IMR-90 (cell line): ENCODE measurements around the gene EXOC4.

Source experiments
- BHLHE40 ChIP-seq: fragments of 150-350 bp; IDR thresholded peaks from 2 replicates; pipeline ENCODE4 v1.6.1; 2016; ENCODE audit warnings: mild to moderate bottlenecking, low read depth, low read length
- CEBPB ChIP-seq: IDR thresholded peaks from 2 replicates; pipeline ENCODE4 v1.6.1; 2012; ENCODE audit warnings: low read depth, low read length, improper control_type of control experiment
- TF ChIP-seq, protein P1 (sequence below): conservative IDR thresholded peaks from 2 replicates; pipeline ENCODE4 v1.5.1; 2012; ENCODE audit warnings: mild to moderate bottlenecking, low read depth, low read length, improper control_type of control experiment

DNA sequence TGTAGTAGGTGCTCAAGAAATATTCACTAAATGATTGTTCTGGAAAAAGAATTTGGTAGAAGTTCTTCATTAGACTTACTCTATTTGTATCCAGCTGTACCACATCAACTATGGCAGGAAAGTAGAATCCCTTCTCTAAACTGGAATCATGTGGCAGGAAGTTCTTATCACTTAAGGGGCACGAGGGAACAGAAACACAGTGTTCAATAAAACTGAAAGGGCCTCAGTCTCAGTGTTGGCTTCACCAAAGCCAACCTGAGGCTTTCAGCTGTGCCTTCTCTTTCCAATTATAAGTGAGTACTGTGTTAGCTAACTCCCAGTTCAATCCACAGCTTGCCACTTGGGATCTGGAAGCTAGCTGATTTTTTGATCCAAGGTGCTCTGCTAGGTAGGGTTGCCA, 616.7 kb downstream of the EXOC4 start:
- TF ChIP-seq CEBPB (no peak), BHLHE40 (no peak)
- TF ChIP-seq, protein P1, sequence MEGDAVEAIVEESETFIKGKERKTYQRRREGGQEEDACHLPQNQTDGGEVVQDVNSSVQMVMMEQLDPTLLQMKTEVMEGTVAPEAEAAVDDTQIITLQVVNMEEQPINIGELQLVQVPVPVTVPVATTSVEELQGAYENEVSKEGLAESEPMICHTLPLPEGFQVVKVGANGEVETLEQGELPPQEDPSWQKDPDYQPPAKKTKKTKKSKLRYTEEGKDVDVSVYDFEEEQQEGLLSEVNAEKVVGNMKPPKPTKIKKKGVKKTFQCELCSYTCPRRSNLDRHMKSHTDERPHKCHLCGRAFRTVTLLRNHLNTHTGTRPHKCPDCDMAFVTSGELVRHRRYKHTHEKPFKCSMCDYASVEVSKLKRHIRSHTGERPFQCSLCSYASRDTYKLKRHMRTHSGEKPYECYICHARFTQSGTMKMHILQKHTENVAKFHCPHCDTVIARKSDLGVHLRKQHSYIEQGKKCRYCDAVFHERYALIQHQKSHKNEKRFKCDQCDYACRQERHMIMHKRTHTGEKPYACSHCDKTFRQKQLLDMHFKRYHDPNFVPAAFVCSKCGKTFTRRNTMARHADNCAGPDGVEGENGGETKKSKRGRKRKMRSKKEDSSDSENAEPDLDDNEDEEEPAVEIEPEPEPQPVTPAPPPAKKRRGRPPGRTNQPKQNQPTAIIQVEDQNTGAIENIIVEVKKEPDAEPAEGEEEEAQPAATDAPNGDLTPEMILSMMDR, result no peak
